ENCODE measurements around the gene BACH1. TPM values are rescaled to one million over a fixed set of nuclear protein-coding genes. Genes with fewer than 3 reads are reported as not detected.
"Not testable (repeated sequence)": the region's sequence is repeated elsewhere in the genome, so short reads cannot be mapped to it uniquely, and the experiment has no call there.

Gene BACH1
- total RNA-seq (ENCODE audit: unreplicated experiment) = 49.4 TPM
- long read RNA-seq = 0 reads

GRCh38 chr21:29298348-29299045 lies at the start of gene BACH1:
BACH1 (plus strand) TSS chr21:29298922; CDS start chr21:29321281, 22,359 bp downstream.
- H3K36me3 Mint-ChIP-seq (ENCODE audit: low read depth, unreplicated experiment) = no peaks in the 10 kb centered on the region
- H3K4me1 Mint-ChIP-seq (ENCODE audit: unreplicated experiment) = peaks cover 27% of the 10 kb centered on the region
- H3K9me3 Mint-ChIP-seq (ENCODE audit: unreplicated experiment) = no peaks in the 10 kb centered on the region
- DNase-seq (ENCODE audit: low spot score) = peak; percentile 93
- H3K27ac Mint-ChIP-seq (ENCODE audit: unreplicated experiment) = peak within 1 kb of the TSS; percentile 62
- peak; percentile 39 for TF ChIP-seq CTCF (IDR thresholded peaks at IDR 0.05; ENCODE audit: unreplicated experiment)
- H3K27me3 Mint-ChIP-seq (ENCODE audit: unreplicated experiment) = peaks cover 13% of the 10 kb centered on the region
- H3K4me3 Mint-ChIP-seq (ENCODE audit: unreplicated experiment) = peak within 1 kb of the TSS; percentile 93

- H3K4me1 Mint-ChIP-seq (ENCODE audit: unreplicated experiment); DNase-seq (ENCODE audit: low spot score); H3K4me3 Mint-ChIP-seq (ENCODE audit: unreplicated experiment); H3K27ac Mint-ChIP-seq (ENCODE audit: unreplicated experiment); H3K27me3 Mint-ChIP-seq (ENCODE audit: unreplicated experiment); H3K36me3 Mint-ChIP-seq (ENCODE audit: low read depth, unreplicated experiment); H3K9me3 Mint-ChIP-seq (ENCODE audit: unreplicated experiment): not testable (repeated sequence)
Measured at GRCh38 chr21:29249289-29249688, 49.4 kb upstream of the BACH1 start.

GRCh38 chr21:29250636-29251035 lies 48.1 kb upstream of the BACH1 start:
- no peak overlapping the region for H3K27ac Mint-ChIP-seq (ENCODE audit: unreplicated experiment)
- H3K9me3 Mint-ChIP-seq (ENCODE audit: unreplicated experiment) = peaks cover 12% of the 10 kb centered on the region
- H3K4me1 Mint-ChIP-seq (ENCODE audit: unreplicated experiment) = no peaks in the 10 kb centered on the region
- DNase-seq (ENCODE audit: low spot score) = no peak
- H3K4me3 Mint-ChIP-seq (ENCODE audit: unreplicated experiment) = no peak overlapping the region
- peaks cover 5% of the 10 kb centered on the region for H3K27me3 Mint-ChIP-seq (ENCODE audit: unreplicated experiment)
- H3K36me3 Mint-ChIP-seq (ENCODE audit: low read depth, unreplicated experiment) = peaks cover 6% of the 10 kb centered on the region
- no peak for TF ChIP-seq CTCF (IDR thresholded peaks at IDR 0.05; ENCODE audit: unreplicated experiment)

DNA sequence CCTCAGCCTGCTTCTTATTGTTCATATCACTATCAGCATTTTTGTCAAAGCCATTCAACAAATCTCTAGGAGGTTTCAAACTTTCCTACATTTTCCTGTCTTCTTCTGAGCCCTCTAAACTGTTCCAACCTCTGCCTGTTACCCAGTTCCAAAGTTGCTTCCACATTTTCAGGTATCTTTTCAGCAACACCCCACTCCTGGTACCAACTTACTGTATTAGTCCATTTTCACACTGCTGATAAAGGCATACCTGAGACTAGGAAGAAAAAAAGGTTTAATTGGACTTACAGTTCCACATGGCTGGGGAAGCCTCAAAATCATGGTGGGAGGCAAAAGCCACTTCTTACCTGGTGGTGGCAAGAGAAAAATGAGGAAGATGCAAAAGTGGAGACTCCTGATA lies 44.9 kb upstream of the BACH1 start:
- not testable (repeated sequence) for H3K4me1 Mint-ChIP-seq (ENCODE audit: unreplicated experiment); DNase-seq (ENCODE audit: low spot score); H3K36me3 Mint-ChIP-seq (ENCODE audit: low read depth, unreplicated experiment); H3K27ac Mint-ChIP-seq (ENCODE audit: unreplicated experiment); H3K27me3 Mint-ChIP-seq (ENCODE audit: unreplicated experiment)
- Mint-ChIP-seq H3K9me3 (ENCODE audit: unreplicated experiment) (peaks cover 12% of the 10 kb centered on the region), H3K4me3 (ENCODE audit: unreplicated experiment) (peak overlapping the region; percentile 70)

DNA sequence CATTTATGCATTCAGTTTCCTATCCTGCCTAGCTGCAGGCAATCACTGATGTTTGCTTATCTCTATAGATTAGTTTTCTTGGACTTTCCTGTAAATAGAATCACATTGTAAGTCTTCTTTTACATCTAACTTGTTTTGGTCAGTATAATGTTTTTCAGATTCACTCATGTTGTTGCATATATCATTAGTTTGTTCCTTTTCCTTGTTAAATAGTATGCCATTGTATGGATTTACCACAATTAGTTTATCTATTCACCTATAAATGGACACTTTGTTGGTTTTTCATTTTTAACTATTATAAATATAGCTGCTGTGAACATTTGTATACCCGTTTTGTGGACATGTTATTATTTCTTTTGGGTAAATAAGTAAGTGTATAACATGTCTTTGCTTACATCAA lies 44.2 kb upstream of the BACH1 start:
- DNase-seq (ENCODE audit: low spot score) = no peak
- Mint-ChIP-seq H3K36me3 (ENCODE audit: low read depth, unreplicated experiment) (peaks cover 6% of the 10 kb centered on the region), H3K27me3 (ENCODE audit: unreplicated experiment) (peaks cover 5% of the 10 kb centered on the region), H3K9me3 (ENCODE audit: unreplicated experiment) (peaks cover 12% of the 10 kb centered on the region), H3K27ac (ENCODE audit: unreplicated experiment) (no peak overlapping the region), H3K4me1 (ENCODE audit: unreplicated experiment) (peaks cover 12% of the 10 kb centered on the region), H3K4me3 (ENCODE audit: unreplicated experiment) (no peak overlapping the region)
- TF ChIP-seq CTCF (IDR thresholded peaks at IDR 0.05; ENCODE audit: unreplicated experiment) = no peak

DNA sequence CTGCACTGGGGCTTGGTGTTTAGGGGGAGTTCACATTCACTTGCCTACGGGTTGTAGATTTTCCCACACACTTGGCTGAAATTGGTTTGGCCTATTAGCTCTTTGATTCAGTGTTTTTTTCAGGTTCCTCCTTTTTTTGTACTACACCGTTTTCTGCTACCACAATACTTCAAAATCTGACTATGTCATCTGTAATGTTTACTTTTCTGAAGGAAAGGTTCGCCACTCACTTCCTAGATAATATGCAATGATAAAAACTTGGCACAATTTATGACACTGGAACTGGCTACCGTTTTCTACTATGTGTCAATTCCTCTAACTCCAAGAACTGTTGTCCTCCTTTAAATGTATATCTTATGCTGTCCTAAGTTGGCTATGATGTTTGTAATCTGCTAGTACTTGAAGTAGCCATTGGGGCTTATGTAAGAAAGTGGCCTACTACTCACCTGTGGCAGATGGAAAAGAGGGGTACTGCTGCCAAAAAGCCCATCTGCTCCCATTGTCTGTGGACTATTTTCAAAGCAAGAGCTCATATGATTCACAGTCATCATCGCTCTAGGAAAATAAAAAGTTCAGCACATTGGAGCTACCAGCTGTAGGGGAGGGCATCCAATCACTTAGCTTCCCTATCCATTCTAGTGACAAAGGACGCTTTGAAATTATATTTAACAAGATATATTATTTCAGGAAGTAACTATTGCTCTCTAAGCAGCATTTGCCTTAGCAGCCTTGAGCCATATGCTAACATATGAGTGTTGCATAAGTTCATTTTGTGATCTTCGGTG lies 42.4 kb upstream of the BACH1 start:
- no peak for TF ChIP-seq CTCF (IDR thresholded peaks at IDR 0.05; ENCODE audit: unreplicated experiment)
- Mint-ChIP-seq H3K9me3 (ENCODE audit: unreplicated experiment) (peaks cover 12% of the 10 kb centered on the region), H3K4me1 (ENCODE audit: unreplicated experiment) (peaks cover 17% of the 10 kb centered on the region), H3K27me3 (ENCODE audit: unreplicated experiment) (peaks cover 5% of the 10 kb centered on the region), H3K27ac (ENCODE audit: unreplicated experiment) (no peak overlapping the region), H3K4me3 (ENCODE audit: unreplicated experiment) (no peak overlapping the region), H3K36me3 (ENCODE audit: low read depth, unreplicated experiment) (peaks cover 6% of the 10 kb centered on the region)
- no peak for DNase-seq (ENCODE audit: low spot score)
